K562 (cell line): ENCODE results near the gene BAG1.

ENCODE experiments used
- CHD1 ChIP-seq: fragments of 200-600 bp; sonication (generic); IDR thresholded peaks from one replicate; pipeline ENCODE4 v1.6.1; 2012; ENCODE audit warnings: mild to moderate bottlenecking, moderate library complexity, low read length, inconsistent platforms
- EGR1 ChIP-seq: fragments of 450-650 bp; conservative IDR thresholded peaks from 2 replicates; pipeline ENCODE4 v1.6.1; 2017; ENCODE audit warnings: mild to moderate bottlenecking
- EZH2 ChIP-seq: IDR thresholded peaks from 2 replicates; pipeline ENCODE4 v1.6.1; 2012; ENCODE audit warnings: low read depth, mild to moderate bottlenecking, inconsistent platforms, low read length, borderline replicate concordance
- PHF8 ChIP-seq: fragments of 200-600 bp; sonication (generic); IDR thresholded peaks from 2 replicates; pipeline ENCODE4 v1.6.1; 2012; ENCODE audit warnings: mixed run types, mild to moderate bottlenecking, inconsistent platforms, low read length, moderate library complexity, borderline replicate concordance
- POLR2A ChIP-seq: fragments of 450-650 bp; conservative IDR thresholded peaks from 2 replicates; pipeline ENCODE4 v1.6.1; 2016
- RCOR1 ChIP-seq, 2 experiments: IDR thresholded peaks; 2 replicates each; pipeline ENCODE4 v1.6.1; 2012; ENCODE audit warnings: low read depth in 2 of 2, low read length in 2 of 2, borderline replicate concordance in 1 of 2, improper control_type of control experiment in 1 of 2
- SMARCA4 ChIP-seq: fragments of 450-650 bp; IDR thresholded peaks from 2 replicates; pipeline ENCODE4 v1.6.1; 2016
- SMARCC2 ChIP-seq: fragments of 450-650 bp; IDR thresholded peaks from 2 replicates; pipeline ENCODE4 v1.6.1; 2017; ENCODE audit warnings: antibody characterized with exemption, moderate library complexity, mild to moderate bottlenecking, low read depth
- TF ChIP-seq, protein P1 (sequence below): sonication (generic); formaldehyde crosslinking; IDR thresholded peaks from 2 replicates; pipeline ENCODE4 v1.9.0; 2022; ENCODE audit warnings: mild to moderate bottlenecking, missing genetic modification reagents
- TF ChIP-seq, protein P2 (sequence below): sonication (generic); formaldehyde crosslinking; IDR thresholded peaks from 2 replicates; pipeline ENCODE4 v1.8.1; 2022; ENCODE audit warnings: missing genetic modification reagents
- TF ChIP-seq, protein P3 (sequence below): sonication (generic); formaldehyde crosslinking; IDR thresholded peaks from 2 replicates; pipeline ENCODE4 v1.8.0; 2022; ENCODE audit warnings: missing genetic modification reagents, mild to moderate bottlenecking, borderline replicate concordance
- TF ChIP-seq, protein P4 (sequence below), 2 experiments: fragments of 450-650 bp in 1 of 2; sonication (generic) in 1 of 2; formaldehyde crosslinking in 1 of 2; IDR thresholded peaks; 2 replicates each; pipeline versions ENCODE4 v1.7.1 to v1.9.0; 2016 to 2022; ENCODE audit warnings: inconsistent platforms in 1 of 2, mild to moderate bottlenecking in 1 of 2, missing genetic modification reagents in 1 of 2

DNA sequence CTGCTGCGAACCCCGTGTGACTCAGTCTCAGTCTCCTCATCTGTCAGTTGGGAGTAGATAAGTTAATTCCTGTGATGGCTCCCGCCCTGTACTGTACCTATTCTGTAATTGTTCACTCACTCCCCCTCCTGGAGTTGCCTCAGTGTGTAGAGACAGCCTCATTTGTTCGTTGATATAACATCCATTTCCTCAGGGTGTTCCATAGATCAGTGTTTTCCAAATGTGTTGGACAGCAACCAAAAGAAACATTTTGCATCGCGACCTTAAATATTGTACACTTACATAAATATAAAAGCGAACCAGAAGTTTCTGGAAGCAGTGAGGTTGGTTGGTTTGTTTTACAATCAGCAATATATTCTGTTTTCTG, 26.5 kb upstream of the BAG1 start:
- TF ChIP-seq, protein P1, sequence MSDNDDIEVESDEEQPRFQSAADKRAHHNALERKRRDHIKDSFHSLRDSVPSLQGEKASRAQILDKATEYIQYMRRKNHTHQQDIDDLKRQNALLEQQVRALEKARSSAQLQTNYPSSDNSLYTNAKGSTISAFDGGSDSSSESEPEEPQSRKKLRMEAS, result no peak
- TF ChIP-seq, protein P2, sequence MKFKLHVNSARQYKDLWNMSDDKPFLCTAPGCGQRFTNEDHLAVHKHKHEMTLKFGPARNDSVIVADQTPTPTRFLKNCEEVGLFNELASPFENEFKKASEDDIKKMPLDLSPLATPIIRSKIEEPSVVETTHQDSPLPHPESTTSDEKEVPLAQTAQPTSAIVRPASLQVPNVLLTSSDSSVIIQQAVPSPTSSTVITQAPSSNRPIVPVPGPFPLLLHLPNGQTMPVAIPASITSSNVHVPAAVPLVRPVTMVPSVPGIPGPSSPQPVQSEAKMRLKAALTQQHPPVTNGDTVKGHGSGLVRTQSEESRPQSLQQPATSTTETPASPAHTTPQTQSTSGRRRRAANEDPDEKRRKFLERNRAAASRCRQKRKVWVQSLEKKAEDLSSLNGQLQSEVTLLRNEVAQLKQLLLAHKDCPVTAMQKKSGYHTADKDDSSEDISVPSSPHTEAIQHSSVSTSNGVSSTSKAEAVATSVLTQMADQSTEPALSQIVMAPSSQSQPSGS (CRISPR knock-in tag), result no peak
- TF ChIP-seq SMARCC2, result no peak
- no peak for TF ChIP-seq CHD1
- TF ChIP-seq, protein P3, sequence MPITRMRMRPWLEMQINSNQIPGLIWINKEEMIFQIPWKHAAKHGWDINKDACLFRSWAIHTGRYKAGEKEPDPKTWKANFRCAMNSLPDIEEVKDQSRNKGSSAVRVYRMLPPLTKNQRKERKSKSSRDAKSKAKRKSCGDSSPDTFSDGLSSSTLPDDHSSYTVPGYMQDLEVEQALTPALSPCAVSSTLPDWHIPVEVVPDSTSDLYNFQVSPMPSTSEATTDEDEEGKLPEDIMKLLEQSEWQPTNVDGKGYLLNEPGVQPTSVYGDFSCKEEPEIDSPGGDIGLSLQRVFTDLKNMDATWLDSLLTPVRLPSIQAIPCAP, result no peak
- no peak for TF ChIP-seq EZH2
- TF ChIP-seq PHF8, result no peak
- no peak for TF ChIP-seq EGR1
- TF ChIP-seq, protein P4, sequence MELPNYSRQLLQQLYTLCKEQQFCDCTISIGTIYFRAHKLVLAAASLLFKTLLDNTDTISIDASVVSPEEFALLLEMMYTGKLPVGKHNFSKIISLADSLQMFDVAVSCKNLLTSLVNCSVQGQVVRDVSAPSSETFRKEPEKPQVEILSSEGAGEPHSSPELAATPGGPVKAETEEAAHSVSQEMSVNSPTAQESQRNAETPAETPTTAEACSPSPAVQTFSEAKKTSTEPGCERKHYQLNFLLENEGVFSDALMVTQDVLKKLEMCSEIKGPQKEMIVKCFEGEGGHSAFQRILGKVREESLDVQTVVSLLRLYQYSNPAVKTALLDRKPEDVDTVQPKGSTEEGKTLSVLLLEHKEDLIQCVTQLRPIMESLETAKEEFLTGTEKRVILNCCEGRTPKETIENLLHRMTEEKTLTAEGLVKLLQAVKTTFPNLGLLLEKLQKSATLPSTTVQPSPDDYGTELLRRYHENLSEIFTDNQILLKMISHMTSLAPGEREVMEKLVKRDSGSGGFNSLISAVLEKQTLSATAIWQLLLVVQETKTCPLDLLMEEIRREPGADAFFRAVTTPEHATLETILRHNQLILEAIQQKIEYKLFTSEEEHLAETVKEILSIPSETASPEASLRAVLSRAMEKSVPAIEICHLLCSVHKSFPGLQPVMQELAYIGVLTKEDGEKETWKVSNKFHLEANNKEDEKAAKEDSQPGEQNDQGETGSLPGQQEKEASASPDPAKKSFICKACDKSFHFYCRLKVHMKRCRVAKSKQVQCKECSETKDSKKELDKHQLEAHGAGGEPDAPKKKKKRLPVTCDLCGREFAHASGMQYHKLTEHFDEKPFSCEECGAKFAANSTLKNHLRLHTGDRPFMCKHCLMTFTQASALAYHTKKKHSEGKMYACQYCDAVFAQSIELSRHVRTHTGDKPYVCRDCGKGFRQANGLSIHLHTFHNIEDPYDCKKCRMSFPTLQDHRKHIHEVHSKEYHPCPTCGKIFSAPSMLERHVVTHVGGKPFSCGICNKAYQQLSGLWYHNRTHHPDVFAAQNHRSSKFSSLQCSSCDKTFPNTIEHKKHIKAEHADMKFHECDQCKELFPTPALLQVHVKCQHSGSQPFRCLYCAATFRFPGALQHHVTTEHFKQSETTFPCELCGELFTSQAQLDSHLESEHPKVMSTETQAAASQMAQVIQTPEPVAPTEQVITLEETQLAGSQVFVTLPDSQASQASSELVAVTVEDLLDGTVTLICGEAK (IDR thresholded peaks at IDR 0.05), result no peak
- TF ChIP-seq, protein P4 (CRISPR knock-in tag; IDR thresholded peaks at IDR 0.05), result no peak
- TF ChIP-seq POLR2A, result no peak
- 0 out of 4 replicates have a peak, but pooled peaks of 1 of the 2 experiments have one; percentile 50 for TF ChIP-seq RCOR1 (IDR thresholded peaks at IDR 0.05; ENCODE audit: borderline replicate concordance in 1 of 2, low read depth in 2 of 2, low read length in 2 of 2)
- 0 out of 2 replicates have a peak, but pooled peaks have one; percentile 40 for TF ChIP-seq SMARCA4
